RWPE2 (cell line): ENCODE measurements around the gene HOXB4.

Source experiments
- ATAC-seq: fragments of 200-7000 bp; cut with Tn5 transposase; 3 replicates; pipeline ENCODE4 v1.9.1; 2021; ENCODE audit warnings: low read depth
- DNase-seq: peaks from one replicate; pipeline ENCODE4 v3.0.0-alpha.2; 2020; ENCODE audit warnings: low spot score
- H3K27ac ChIP-seq: fragments of 450-650 bp; 2 replicates; pipeline ENCODE4 v1.5.1; 2017; ENCODE audit warnings: mild to moderate bottlenecking; ENCODE audit not compliant: poor library complexity, severe bottlenecking
- H3K27me3 ChIP-seq: fragments of 250-450 bp; sonication (Bioruptor Pico); 2 replicates; pipeline ENCODE4 v1.5.1; 2021; ENCODE audit warnings: mild to moderate bottlenecking, moderate library complexity; ENCODE audit not compliant: insufficient read depth, poor library complexity, severe bottlenecking
- H3K36me3 ChIP-seq: fragments of 250-450 bp; sonication (Bioruptor Pico); 2 replicates; pipeline ENCODE4 v1.5.1; 2020; ENCODE audit warnings: low read depth, mild to moderate bottlenecking, moderate library complexity
- H3K4me1 ChIP-seq: fragments of 250-450 bp; sonication (Bioruptor Pico); 2 replicates; pipeline ENCODE4 v1.5.1; 2021; ENCODE audit warnings: mild to moderate bottlenecking, moderate library complexity; ENCODE audit not compliant: insufficient read depth, poor library complexity, severe bottlenecking
- H3K4me3 ChIP-seq: fragments of 250-450 bp; sonication (Bioruptor Pico); 2 replicates; pipeline ENCODE4 v1.5.1; 2021; ENCODE audit warnings: mild to moderate bottlenecking, moderate library complexity; ENCODE audit not compliant: severe bottlenecking
- H3K9me3 ChIP-seq: fragments of 250-450 bp; sonication (Bioruptor Pico); 2 replicates; pipeline ENCODE4 v1.5.1; 2021; ENCODE audit warnings: mild to moderate bottlenecking, moderate library complexity; ENCODE audit not compliant: severe bottlenecking
- CTCF ChIP-seq: fragments of 450-650 bp; IDR thresholded peaks from one replicate; pipeline ENCODE4 v1.5.1; 2017; ENCODE audit warnings: mild to moderate bottlenecking, moderate library complexity; ENCODE audit not compliant: poor library complexity, severe bottlenecking

The HOXB4 gene

GRCh38 chr17:48613862-48614694, 35.9 kb upstream of the HOXB4 start:
- DNase-seq (no peak), ATAC-seq (0 out of 3 replicates have a peak, but pooled peaks have one; percentile 8)
- H3K9me3 ChIP-seq, result no peaks in the 10 kb centered on the region
- H3K27ac ChIP-seq, result no peak overlapping the region
- H3K27me3 ChIP-seq, result peaks cover 55% of the 10 kb centered on the region
- no peak for TF ChIP-seq CTCF
- no peaks in the 10 kb centered on the region for H3K36me3 ChIP-seq
- no peak overlapping the region for H3K4me3 ChIP-seq
- peaks cover 9% of the 10 kb centered on the region for H3K4me1 ChIP-seq

- Histone ChIP-seq H3K27me3 (peaks cover 45% of the 10 kb centered on the region), H3K9me3 (no peaks in the 10 kb centered on the region), H3K4me1 (peaks cover 5% of the 10 kb centered on the region), H3K4me3 (peak overlapping the region; percentile 35), H3K27ac (no peak overlapping the region), H3K36me3 (no peaks in the 10 kb centered on the region)
- peak; percentile 33 for ATAC-seq
- no peak for DNase-seq
- peak; percentile 41 for TF ChIP-seq CTCF
These were observed 34.9 kb upstream of the HOXB4 start for GRCh38 chr17:48612854-48613691.

- H3K27ac ChIP-seq, result no peak overlapping the region
- ATAC-seq, result no peak
These were observed 34.3 kb upstream of the HOXB4 start for GRCh38 chr17:48612456-48612853.

GRCh38 chr17:48611681-48612455, 33.7 kb upstream of the HOXB4 start:
- H3K36me3 ChIP-seq, result no peaks in the 10 kb centered on the region
- ATAC-seq (peak; percentile 10; the same call in 2 of the 3 replicates), DNase-seq (no peak)
- peaks cover 5% of the 10 kb centered on the region for H3K4me1 ChIP-seq
- H3K27ac ChIP-seq, result peak overlapping the region; percentile 66
- peaks cover 33% of the 10 kb centered on the region for H3K27me3 ChIP-seq
- no peak for TF ChIP-seq CTCF
- peak overlapping the region; percentile 35 for H3K4me3 ChIP-seq
- H3K9me3 ChIP-seq, result no peaks in the 10 kb centered on the region

More at GRCh38 chr17:48612456-48612853, 34.3 kb upstream of the HOXB4 start:
- no peaks in the 10 kb centered on the region for H3K9me3 ChIP-seq
- no peaks in the 10 kb centered on the region for H3K36me3 ChIP-seq
- TF ChIP-seq CTCF, result no peak
- peaks cover 39% of the 10 kb centered on the region for H3K27me3 ChIP-seq
- peaks cover 5% of the 10 kb centered on the region for H3K4me1 ChIP-seq
- peak overlapping the region; percentile 35 for H3K4me3 ChIP-seq
- no peak for DNase-seq
